Medulla oblongata (tissue), 1 donor: ENCODE data around the gene ACVR1B.

Experiments
- DNase-seq: peaks from one replicate; pipeline ENCODE4 v3.0.0-alpha.2; 2015; ENCODE audit errors: extremely low spot score

ACVR1B gene

GRCh38 chr12:51951199-51951842 lies at the start of gene ACVR1B:
Gene ACVR1B (plus strand): TSS chr12:51951699. CDS start chr12:51951744, 45 bp downstream.
- DNase-seq: peak; percentile 85

GRCh38 chr12:51901881-51902280 lies 49.6 kb upstream of the ACVR1B start:
- DNase-seq: no peak

DNA sequence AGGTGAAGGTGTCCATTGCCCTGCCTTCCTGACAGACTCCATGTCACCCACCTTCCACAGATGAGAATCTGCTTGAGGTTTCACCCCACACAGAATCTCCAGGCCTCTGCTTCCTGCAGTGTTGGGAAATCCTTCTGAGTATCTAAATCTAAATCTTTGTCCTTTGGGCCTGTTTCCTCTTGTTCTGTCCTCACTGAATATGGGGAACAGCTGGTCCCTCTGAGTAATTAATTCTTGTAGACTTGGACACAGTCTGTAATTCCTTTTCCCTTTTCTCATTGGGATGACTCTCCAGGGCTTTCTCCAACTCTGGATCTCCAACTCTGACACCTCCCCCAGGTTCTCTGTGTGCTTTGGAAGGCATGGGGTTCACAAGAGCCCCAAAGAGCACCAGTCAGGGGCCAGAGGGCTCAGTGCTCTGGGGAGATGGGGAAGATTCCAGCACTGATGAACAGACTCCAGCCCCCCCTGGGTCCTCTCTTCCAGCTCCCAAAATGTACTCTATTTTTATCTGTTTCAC lies 46.5 kb upstream of the ACVR1B start:
- DNase-seq: no peak

- no peak for DNase-seq
These were observed 45.7 kb upstream of the ACVR1B start for GRCh38 chr12:51905471-51906429.

DNA sequence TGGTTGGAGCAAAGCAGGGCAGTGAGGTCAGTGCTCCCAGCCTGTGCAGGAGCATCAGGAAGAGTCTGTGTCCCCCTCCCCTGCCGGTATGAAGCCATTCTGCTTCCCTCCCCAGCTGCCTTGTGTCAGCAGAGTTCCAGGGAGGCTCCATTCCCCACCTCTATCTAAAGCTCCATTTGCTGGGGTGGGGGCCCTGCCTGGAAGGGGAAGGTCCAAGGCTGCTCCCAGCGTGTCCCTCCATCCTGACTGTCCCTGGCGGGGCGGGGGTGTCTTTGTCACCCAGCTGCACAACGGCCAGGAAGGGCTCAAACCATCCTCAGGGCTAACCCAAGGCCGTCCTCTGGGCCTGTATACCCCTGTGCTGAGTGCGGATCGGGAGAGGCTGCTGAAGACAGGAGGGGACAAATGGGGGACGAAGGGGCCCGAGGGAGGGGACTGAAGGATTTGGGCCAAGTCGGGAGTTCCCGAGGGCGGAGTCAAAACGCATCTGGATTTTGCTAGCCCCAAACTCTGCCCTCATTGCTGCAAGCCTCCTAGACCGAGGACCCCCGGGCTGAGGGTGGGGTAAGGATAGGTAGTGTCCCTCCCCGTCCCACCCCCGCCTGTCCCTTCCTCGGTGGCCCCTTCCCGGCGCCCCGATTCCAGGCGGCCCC lies 44.9 kb upstream of the ACVR1B start:
- DNase-seq: no peak

DNA sequence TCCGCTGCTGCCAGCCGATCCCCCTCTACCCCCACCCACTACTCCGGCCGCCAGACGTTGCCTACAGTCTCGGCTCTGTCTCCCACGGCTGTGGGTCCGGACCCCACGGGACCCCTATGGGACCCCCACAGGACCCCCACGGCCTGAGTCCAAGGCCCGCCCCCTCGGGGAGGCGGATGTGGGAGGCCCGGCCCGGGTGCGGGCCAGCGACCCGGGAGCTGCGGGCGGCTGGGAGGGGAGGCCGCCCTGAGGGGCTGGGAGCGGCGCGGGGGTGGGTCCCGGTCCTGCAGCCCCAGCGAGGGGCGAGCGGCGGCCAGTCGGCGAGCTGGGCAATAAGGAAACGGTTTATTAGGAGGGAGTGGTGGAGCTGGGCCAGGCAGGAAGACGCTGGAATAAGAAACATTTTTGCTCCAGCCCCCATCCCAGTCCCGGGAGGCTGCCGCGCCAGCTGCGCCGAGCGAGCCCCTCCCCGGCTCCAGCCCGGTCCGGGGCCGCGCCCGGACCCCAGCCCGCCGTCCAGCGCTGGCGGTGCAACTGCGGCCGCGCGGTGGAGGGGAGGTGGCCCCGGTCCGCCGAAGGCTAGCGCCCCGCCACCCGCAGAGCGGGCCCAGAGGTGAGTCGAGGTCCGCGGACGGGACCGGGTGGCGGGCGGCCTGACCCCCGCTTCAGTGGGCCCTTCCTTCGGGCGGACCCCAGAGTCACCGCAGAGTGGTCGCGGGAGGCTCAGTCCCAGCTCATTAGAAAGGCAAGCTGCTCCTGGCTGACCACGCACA lies 44.2 kb upstream of the ACVR1B start, which contains the start of gene ACVRL1:
Gene ACVRL1 (plus strand): TSS at position 422 of the 773 bp plus-strand sequence. CDS start 4,971 bp downstream, outside the sequence.
- DNase-seq: no peak

- DNase-seq: no peak
These were observed 43.6 kb upstream of the ACVR1B start for GRCh38 chr12:51907856-51908425.

- no peak for DNase-seq
These were observed 42.5 kb upstream of the ACVR1B start for GRCh38 chr12:51908876-51909592.

GRCh38 chr12:51910168-51910567 lies 41.3 kb upstream of the ACVR1B start:
- DNase-seq: no peak

DNA sequence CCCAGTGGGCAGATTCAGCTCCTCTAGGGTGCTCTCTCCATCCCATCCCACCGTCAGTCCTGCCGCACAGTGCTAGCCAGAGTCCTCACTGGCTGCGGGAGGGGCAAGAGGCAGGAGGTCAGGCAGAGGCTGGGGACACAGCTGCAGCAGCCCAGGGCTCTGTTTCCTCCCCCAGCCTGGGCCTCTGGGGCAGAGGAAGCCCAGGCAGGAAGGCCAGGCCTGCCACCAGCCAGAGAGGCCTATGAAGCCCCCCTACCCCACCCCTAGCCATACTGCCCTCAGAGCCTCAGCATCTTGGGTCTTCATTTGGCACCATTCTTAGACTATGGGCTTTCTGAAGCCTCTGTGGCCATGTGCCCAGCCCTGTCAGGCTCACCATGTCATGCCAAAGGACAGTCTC lies 40.8 kb upstream of the ACVR1B start:
- no peak for DNase-seq

DNA sequence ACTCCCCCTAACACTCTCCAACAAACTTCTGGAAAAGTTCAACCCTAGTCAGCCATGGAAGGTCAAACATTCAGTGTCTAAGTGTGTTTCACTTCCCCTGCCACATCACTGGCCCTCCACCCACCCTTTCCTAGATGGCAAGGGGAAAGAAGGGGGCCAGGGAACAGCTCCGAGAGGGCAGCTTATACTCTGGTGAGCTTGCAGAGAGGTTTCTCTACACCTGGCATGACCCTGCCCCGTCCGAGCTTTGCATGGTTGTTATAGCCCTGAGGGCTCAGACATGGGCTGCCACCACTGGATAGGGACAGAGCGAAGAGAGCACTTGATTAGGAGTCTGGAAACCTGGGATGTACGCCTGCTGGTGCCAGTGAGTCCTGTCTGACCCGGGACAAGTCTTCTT lies 40.2 kb upstream of the ACVR1B start:
- DNase-seq: peak; percentile 13

- DNase-seq: no peak
These were observed 39.4 kb upstream of the ACVR1B start for GRCh38 chr12:51911788-51912711.

- no peak for DNase-seq
These were observed 38.1 kb upstream of the ACVR1B start for GRCh38 chr12:51913071-51914033.

- no peak for DNase-seq
These were observed 37.2 kb upstream of the ACVR1B start for GRCh38 chr12:51914034-51914923.

DNA sequence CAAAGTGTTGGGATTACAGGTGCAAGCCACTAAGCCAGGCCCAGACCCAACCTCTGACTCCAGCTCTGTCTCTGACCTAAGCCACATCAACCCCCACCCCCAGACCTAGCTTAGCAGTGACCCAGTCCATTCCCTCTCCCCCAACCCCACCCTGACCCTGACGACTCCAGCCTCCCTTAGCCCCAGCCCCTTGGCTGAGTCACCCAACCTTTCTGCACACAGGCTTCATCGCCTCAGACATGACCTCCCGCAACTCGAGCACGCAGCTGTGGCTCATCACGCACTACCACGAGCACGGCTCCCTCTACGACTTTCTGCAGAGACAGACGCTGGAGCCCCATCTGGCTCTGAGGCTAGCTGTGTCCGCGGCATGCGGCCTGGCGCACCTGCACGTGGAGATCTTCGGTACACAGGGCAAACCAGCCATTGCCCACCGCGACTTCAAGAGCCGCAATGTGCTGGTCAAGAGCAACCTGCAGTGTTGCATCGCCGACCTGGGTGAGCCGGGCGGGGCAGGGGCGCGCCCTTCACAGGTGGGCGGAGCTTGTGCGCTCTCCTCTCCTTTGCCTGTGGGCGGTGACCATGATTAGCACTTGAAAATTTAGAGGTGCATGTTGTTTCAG lies 36.4 kb upstream of the ACVR1B start:
- no peak for DNase-seq

- no peak for DNase-seq
These were observed 35.5 kb upstream of the ACVR1B start for GRCh38 chr12:51915951-51916350.
